Spleen (tissue), 11 donors: Measurements from ENCODE around the gene CLEC17A. TPM values are rescaled to one million over a fixed set of nuclear protein-coding genes. Genes with fewer than 3 reads are reported as not detected.

ENCODE experiments used
- DNase-seq: peaks from one replicate; pipeline ENCODE4 v3.0.0-alpha.2; 2020
- H3K27ac ChIP-seq, 8 donors: fragments of 200-600 bp; sonication (generic) in 7 of 8; 1 replicate in 4 of 8; 2 replicates in 4 of 8; pipeline versions ENCODE4 v1.5.0 to v1.8.0; 2016 to 2021; ENCODE audit warnings: inconsistent platforms in 4 of 8, mild to moderate bottlenecking in 4 of 8, moderate library complexity in 1 of 8
- H3K27me3 ChIP-seq, 7 donors: fragments of 200-600 bp; sonication (generic) in 6 of 7; replicated peaks in 1 of 7; 1 replicate in 4 of 7; 2 replicates in 3 of 7; pipeline versions ENCODE4 v1.5.0 to v1.8.0; 2016 to 2021; ENCODE audit warnings: inconsistent platforms in 3 of 7, mild to moderate bottlenecking in 1 of 7
- H3K36me3 ChIP-seq, 6 donors: fragments of 200-600 bp; sonication (generic) in 5 of 6; 1 replicate in 4 of 6; 2 replicates in 2 of 6; pipeline versions ENCODE4 v1.5.0 to v1.8.0; 2016 to 2021; ENCODE audit warnings: inconsistent platforms in 2 of 6
- H3K4me1 ChIP-seq, 6 donors: fragments of 200-600 bp; sonication (generic) in 5 of 6; 1 replicate in 3 of 6; 2 replicates in 3 of 6; pipeline versions ENCODE4 v1.5.0 to v1.8.0; 2016 to 2021; ENCODE audit warnings: inconsistent platforms in 3 of 6
- H3K4me3 ChIP-seq, 8 donors: fragments of 200-600 bp; sonication (generic) in 7 of 8; 1 replicate in 4 of 8; 2 replicates in 4 of 8; pipeline versions ENCODE4 v1.5.0 to v1.8.0; 2016 to 2021; ENCODE audit warnings: inconsistent platforms in 4 of 8, mild to moderate bottlenecking in 4 of 8, moderate library complexity in 2 of 8
- H3K9me3 ChIP-seq, 8 donors: fragments of 200-600 bp; sonication (generic) in 7 of 8; 1 replicate in 4 of 8; 2 replicates in 4 of 8; pipeline versions ENCODE4 v1.5.0 to v1.8.0; 2016 to 2021; ENCODE audit warnings: inconsistent platforms in 4 of 8
- CTCF ChIP-seq, 11 experiments: fragments of 200-600 bp in 7 of 11; fragments of 450-650 bp in 4 of 11; sonication (generic) in 4 of 11; IDR thresholded peaks in 8 of 11; conservative IDR thresholded peaks in 3 of 11; 1 replicate in 7 of 11; 2 replicates in 4 of 11; pipeline versions ENCODE4 v1.4.0 to v1.8.0; 2016 to 2021; ENCODE audit warnings: antibody characterized with exemption in 11 of 11, inconsistent platforms in 4 of 11, mild to moderate bottlenecking in 1 of 11
- POLR2A ChIP-seq, 3 donors: fragments of 450-650 bp; IDR thresholded peaks; one replicate each; pipeline ENCODE4 v1.5.1; 2017; ENCODE audit warnings: antibody characterized with exemption in 3 of 3, mild to moderate bottlenecking in 1 of 3
- POLR2AphosphoS5 ChIP-seq, 3 donors: sonication (generic); formaldehyde crosslinking; IDR thresholded peaks; one replicate each; pipeline ENCODE4 v1.5.1; 2017; ENCODE audit warnings: antibody characterized with exemption in 3 of 3
- WGBS, 5 donors: extraction: QIAGEN DNeasy Blood & Tissue Kit in 3 of 5; methylation state at CpG; one replicate each; pipeline versions ENCODE4 v1.1.5 to v1.1.7; 2013 to 2018; 5-methylcytosine and 5-hydroxymethylcytosine counted together
- intact Hi-C: fragments of 100-400 bp; cut with DNase I; formaldehyde crosslinking; loops from one replicate; pipeline ENCODE4 v1.15.0; 2023; ENCODE audit warnings: low total_unique reads
- polyA plus RNA-seq, 3 donors: library from polyadenylated mRNA; stranded (reverse); fragments of 200-250 nt; gene quantifications; one replicate each; pipeline ENCODE4 v1.2.1, GENCODE V29; 2013
- total RNA-seq, 7 donors: library from RNA; depleted of rRNA in 3 of 7; stranded (reverse); fragments of >200 nt in 3 of 7; fragmentation: NEBNext Ultra II Directional in 4 of 7; extraction: Animal tissue kit (Norgen Biotek cat#: 25700) in 4 of 7; gene quantifications; one replicate each; pipeline versions ENCODE4 v1.1.0 to v1.2.1, GENCODE V29; 2016 to 2021
- donor health status: healthy with polysubstance abuse.
- donor health status: DM: no; HTN: no; CAD: no; lungs with moderate emphysema.
- donor health status: DM: no; HTN: no; CAD: no.
- donor health status: Bipolar disorder and iron deficiency.
- donor health status: healthy.
- donor health status: DM: no; HTN: no; CAD: no.
- donor health status: DM: yes; HTN: yes; CAD: no.

Gene CLEC17A
- total and polyA plus RNA-seq, 10 donors: 17.9 to 47.6 (median 23.4) TPM

- no peaks in the 10 kb centered on the region for H3K27me3 ChIP-seq
- DNase-seq: no peak
- 90 to 100% (median 91%) methylated on average over 1 of the region's 1 CpG for WGBS, 5 donors
- H3K4me1 ChIP-seq: no peaks in the 10 kb centered on the region
- H3K27ac ChIP-seq: no peak overlapping the region
- intact Hi-C loops: no loop called here
- no peak overlapping the region for H3K4me3 ChIP-seq
- TF ChIP-seq POLR2A (IDR thresholded peaks at IDR 0.05) (no peak), POLR2AphosphoS5 (IDR thresholded peaks at IDR 0.05) (no peak), CTCF (IDR thresholded peaks at IDR 0.05 in 8 of 11, conservative IDR thresholded peaks at IDR 0.05 in 3 of 11) (no peak)
- H3K9me3 ChIP-seq: peaks cover 0 to 14% (median 6%) of the 10 kb centered on the region in 8 donors
- peaks cover 0 to 66% (median 0%) of the 10 kb centered on the region in 6 donors for H3K36me3 ChIP-seq
These were observed 46.7 kb downstream of the CLEC17A start for GRCh38 chr19:14629557-14629956.

GRCh38 chr19:14632286-14632685 is 49.4 kb downstream of the CLEC17A start:
- Histone ChIP-seq H3K9me3 (peaks cover 0 to 10% (median 6%) of the 10 kb centered on the region in 8 donors), H3K27ac (no peak overlapping the region), H3K27me3 (no peaks in the 10 kb centered on the region), H3K4me1 (no peaks in the 10 kb centered on the region), H3K36me3 (peaks cover 0 to 61% (median 0%) of the 10 kb centered on the region in 6 donors), H3K4me3 (no peak overlapping the region)
- WGBS, 5 donors: 15 to 30% (median 21%) methylated on average over 1 of the region's 1 CpG
- intact Hi-C loops: no loop called here
- no peak for DNase-seq
- no peak for TF ChIP-seq CTCF (IDR thresholded peaks at IDR 0.05 in 8 of 11, conservative IDR thresholded peaks at IDR 0.05 in 3 of 11)
- no peak for TF ChIP-seq POLR2AphosphoS5 (IDR thresholded peaks at IDR 0.05)
- TF ChIP-seq POLR2A (IDR thresholded peaks at IDR 0.05): no peak

GRCh38 chr19:14639536-14640277 is 56.8 kb downstream of the CLEC17A start:
- intact Hi-C loops: no loop called here
- H3K36me3 ChIP-seq: peaks cover 0 to 83% (median 0%) of the 10 kb centered on the region in 6 donors
- peaks cover 0 to 5% (median 0%) of the 10 kb centered on the region in 7 donors for H3K27me3 ChIP-seq
- H3K4me1 ChIP-seq: no peaks in the 10 kb centered on the region
- H3K9me3 ChIP-seq: peaks cover 0 to 32% (median 10%) of the 10 kb centered on the region in 8 donors
- 55 to 75% (median 57%) methylated on average over 4 of the region's 4 CpGs for WGBS, 5 donors
- no peak for DNase-seq
- no peak overlapping the region for H3K27ac ChIP-seq
- no peak for TF ChIP-seq CTCF (IDR thresholded peaks at IDR 0.05 in 8 of 11, conservative IDR thresholded peaks at IDR 0.05 in 3 of 11)
- no peak for TF ChIP-seq POLR2A (IDR thresholded peaks at IDR 0.05)
- TF ChIP-seq POLR2AphosphoS5 (IDR thresholded peaks at IDR 0.05): no peak
- H3K4me3 ChIP-seq: no peak overlapping the region

- peaks cover 0 to 44% (median 0%) of the 10 kb centered on the region in 6 donors for H3K36me3 ChIP-seq
- no peaks in the 10 kb centered on the region for H3K4me1 ChIP-seq
- H3K27ac ChIP-seq: no peak overlapping the region
- TF ChIP-seq POLR2AphosphoS5 (IDR thresholded peaks at IDR 0.05): no peak
- no peak for TF ChIP-seq CTCF (IDR thresholded peaks at IDR 0.05 in 8 of 11, conservative IDR thresholded peaks at IDR 0.05 in 3 of 11)
- no peak for TF ChIP-seq POLR2A (IDR thresholded peaks at IDR 0.05)
- intact Hi-C loops: no loop called here
- WGBS, 5 donors: 67 to 95% (median 94%) methylated on average over 2 of the region's 2 CpGs
- peaks cover 0 to 1% (median 0%) of the 10 kb centered on the region in 8 donors for H3K9me3 ChIP-seq
- H3K4me3 ChIP-seq: no peak overlapping the region
- peaks cover 0 to 8% (median 0%) of the 10 kb centered on the region in 7 donors for H3K27me3 ChIP-seq
- no peak for DNase-seq
These were observed 65.6 kb downstream of the CLEC17A start for GRCh38 chr19:14648506-14648905.
